GM12878 (cell line): ENCODE data around the gene TGFB2.

Source experiments
- CTCF ChIP-seq, 3 experiments: IDR thresholded peaks in 2 of 3; conservative IDR thresholded peaks in 1 of 3; 2 replicates each; pipeline ENCODE4 v1.5.1; 2011; ENCODE audit warnings: low read depth in 3 of 3, low read length in 3 of 3, mild to moderate bottlenecking in 3 of 3, control low read depth in 2 of 3, moderate library complexity in 2 of 3, inconsistent platforms in 1 of 3, mixed read lengths in 1 of 3; ENCODE audit not compliant: control insufficient read depth in 2 of 3, insufficient read depth in 1 of 3; ENCODE audit errors: extremely low read depth in 1 of 3
- EP300 ChIP-seq, 2 experiments: fragments of 150-350 bp in 1 of 2; IDR thresholded peaks; 2 replicates each; pipeline ENCODE4 v1.6.1; 2011 to 2012; ENCODE audit warnings: low read depth in 2 of 2, low read length in 2 of 2, borderline replicate concordance in 1 of 2, improper control_type of control experiment in 1 of 2, inconsistent platforms in 1 of 2; ENCODE audit not compliant: control insufficient read depth in 1 of 2
- EZH2 ChIP-seq: IDR thresholded peaks from 2 replicates; pipeline ENCODE4 v1.6.1; 2012; ENCODE audit warnings: low read depth, mild to moderate bottlenecking, control low read depth, inconsistent platforms, low read length, borderline replicate concordance; ENCODE audit not compliant: control insufficient read depth
- GATAD2B ChIP-seq: fragments of 450-650 bp; conservative IDR thresholded peaks from 2 replicates; pipeline ENCODE4 v1.6.1; 2017; ENCODE audit warnings: low read depth, mild to moderate bottlenecking, moderate library complexity
- MYC ChIP-seq: IDR thresholded peaks from 2 replicates; pipeline ENCODE4 v1.6.1; 2011; ENCODE audit warnings: mild to moderate bottlenecking, low read length, moderate library complexity, inconsistent platforms; ENCODE audit not compliant: insufficient read depth, insufficient replicate concordance, insufficient read length, severe bottlenecking
- POLR2A ChIP-seq: IDR thresholded peaks from 2 replicates; pipeline ENCODE4 v1.6.1; 2011; ENCODE audit warnings: low read depth, mild to moderate bottlenecking, low read length
- RAD51 ChIP-seq: fragments of 450-650 bp; IDR thresholded peaks from 2 replicates; pipeline ENCODE4 v1.6.1; 2016; ENCODE audit warnings: moderate library complexity, mild to moderate bottlenecking, inconsistent platforms
- RBBP5 ChIP-seq: fragments of 200-600 bp; sonication (generic); conservative IDR thresholded peaks from 2 replicates; pipeline ENCODE4 v1.6.1; 2016
- SUZ12 ChIP-seq: fragments of 200-600 bp; sonication (generic); IDR thresholded peaks from one replicate; pipeline ENCODE4 v1.6.1; 2018; ENCODE audit warnings: antibody characterized with exemption, mild to moderate bottlenecking; ENCODE audit not compliant: unreplicated experiment
- YBX1 ChIP-seq: fragments of 450-650 bp; IDR thresholded peaks from 2 replicates; pipeline ENCODE4 v1.6.1; 2016; ENCODE audit warnings: antibody characterized with exemption
- ZBTB33 ChIP-seq: fragments of 450-650 bp; IDR thresholded peaks from 2 replicates; pipeline ENCODE4 v1.6.1; 2017; ENCODE audit warnings: mild to moderate bottlenecking

- TF ChIP-seq CTCF (IDR thresholded peaks at IDR 0.05 in 2 of 3, conservative IDR thresholded peaks at IDR 0.05 in 1 of 3; ENCODE audit: control insufficient read depth in 2 of 3, extremely low read depth in 1 of 3, insufficient read depth in 1 of 3, low read depth in 3 of 3, low read length in 3 of 3) (no peak), EZH2 (no peak), POLR2A (no peak), ZBTB33 (no peak), RBBP5 (no peak), SUZ12 (no peak), MYC (no peak), EP300 (IDR thresholded peaks at IDR 0.05; ENCODE audit: borderline replicate concordance in 1 of 2, control insufficient read depth in 1 of 2, low read depth in 2 of 2, low read length in 2 of 2) (no peak), RAD51 (no peak), GATAD2B (no peak), YBX1 (no peak)
Observed at GRCh38 chr1:218352075-218352438, 6.9 kb downstream of the TGFB2 start.
